HEK293 (cell line): Measurements from ENCODE around the gene RASSF5.
A peak's percentile ranks its signal among the peaks of the same experiment; 100 is the strongest.

ENCODE experiments used
- CTCF ChIA-PET: fragments of 350-600 bp; formaldehyde crosslinking; extraction: SDS; loops from one replicate; lab custom pipeline; 2021; ENCODE audit warnings: antibody characterized with exemption; lab: Yijun Ruan, JAX
- POLR2A ChIA-PET: fragments of 300-600 bp; formaldehyde crosslinking; extraction: SDS; loops from one replicate; lab custom pipeline; 2020; ENCODE audit warnings: antibody characterized with exemption, inconsistent platforms; lab: Yijun Ruan, JAX
- H3K27ac ChIP-seq: fragments of 200-500 bp; sonication (Bioruptor generic); 2 replicates; pipeline ENCODE4 v1.5.1; 2014; ENCODE audit warnings: low read depth, low read length, control low read depth, inconsistent platforms; ENCODE audit errors: extremely low read depth
- H3K36me3 ChIP-seq, 2 experiments: fragments of 200-500 bp in 1 of 2; sonication (Bioruptor generic) in 1 of 2; 1 replicate in 1 of 2; 2 replicates in 1 of 2; pipeline ENCODE4 v1.5.1; 2014 to 2017; ENCODE audit warnings: inconsistent platforms in 2 of 2, low read length in 2 of 2; ENCODE audit not compliant: control insufficient read depth in 2 of 2, insufficient read depth in 1 of 2
- H3K4me1 ChIP-seq: fragments of 200-500 bp; sonication (Bioruptor generic); 2 replicates; pipeline ENCODE4 v1.5.1; 2014; ENCODE audit warnings: mild to moderate bottlenecking, low read length, inconsistent platforms; ENCODE audit not compliant: control insufficient read depth, insufficient read depth
- H3K4me3 ChIP-seq: 2 replicates; pipeline ENCODE4 v1.5.1; 2011; ENCODE audit warnings: low read depth, mild to moderate bottlenecking, control low read depth, low read length, moderate library complexity
- H3K9me3 ChIP-seq: fragments of 200-500 bp; sonication (Bioruptor generic); 2 replicates; pipeline ENCODE4 v1.5.1; 2014; ENCODE audit warnings: low read depth, low read length, inconsistent platforms; ENCODE audit not compliant: control insufficient read depth, insufficient read depth
- GLI4 ChIP-seq: fragments of 450-650 bp; formaldehyde crosslinking; IDR thresholded peaks from 2 replicates; pipeline ENCODE4 v1.5.1; 2016; ENCODE audit warnings: missing biosample characterization, missing genetic modification characterization
- KLF9 ChIP-seq: fragments of 450-650 bp; formaldehyde crosslinking; IDR thresholded peaks from 2 replicates; pipeline ENCODE4 v1.5.1; 2016; ENCODE audit warnings: missing biosample characterization, missing genetic modification characterization, low read depth
- MEIS1 ChIP-seq: sonication (generic); formaldehyde crosslinking; IDR thresholded peaks from 2 replicates; pipeline ENCODE4 v1.8.1; 2022; ENCODE audit warnings: missing genetic modification reagents, mild to moderate bottlenecking, borderline replicate concordance
- MZF1 ChIP-seq: fragments of 450-650 bp; formaldehyde crosslinking; IDR thresholded peaks from 2 replicates; pipeline ENCODE4 v1.5.1; 2017; ENCODE audit warnings: missing biosample characterization, missing genetic modification characterization, borderline replicate concordance
- SCRT2 ChIP-seq: fragments of 450-650 bp; formaldehyde crosslinking; IDR thresholded peaks from 2 replicates; pipeline ENCODE4 v1.5.1; 2016; ENCODE audit warnings: missing biosample characterization, missing genetic modification characterization
- SP7 ChIP-seq: fragments of 450-650 bp; formaldehyde crosslinking; IDR thresholded peaks from 2 replicates; pipeline ENCODE4 v1.5.1; 2016; ENCODE audit warnings: missing biosample characterization, missing genetic modification characterization
- ZBTB48 ChIP-seq: fragments of 450-650 bp; formaldehyde crosslinking; IDR thresholded peaks from 2 replicates; pipeline ENCODE4 v1.5.1; 2016; ENCODE audit warnings: missing biosample characterization, missing genetic modification characterization
- ZEB2 ChIP-seq: fragments of 450-650 bp; formaldehyde crosslinking; IDR thresholded peaks from 2 replicates; pipeline ENCODE4 v1.5.1; 2016; ENCODE audit warnings: missing biosample characterization, missing genetic modification characterization
- ZNF174 ChIP-seq: fragments of 450-650 bp; formaldehyde crosslinking; IDR thresholded peaks from 2 replicates; pipeline ENCODE4 v1.5.0; 2017; ENCODE audit warnings: missing biosample characterization, mild to moderate bottlenecking, missing genetic modification characterization
- ZNF350 ChIP-seq: fragments of 450-650 bp; formaldehyde crosslinking; IDR thresholded peaks from 2 replicates; pipeline ENCODE4 v1.5.0; 2017; ENCODE audit warnings: missing biosample characterization, mild to moderate bottlenecking, missing genetic modification characterization
- ZNF394 ChIP-seq: fragments of 450-650 bp; formaldehyde crosslinking; IDR thresholded peaks from 2 replicates; pipeline ENCODE4 v1.5.1; 2016; ENCODE audit warnings: missing biosample characterization, missing genetic modification characterization, mild to moderate bottlenecking, moderate library complexity, borderline replicate concordance
- ZNF510 ChIP-seq: fragments of 450-650 bp; formaldehyde crosslinking; IDR thresholded peaks from 2 replicates; pipeline ENCODE4 v1.5.1; 2018; ENCODE audit warnings: mild to moderate bottlenecking, missing genetic modification characterization, missing biosample characterization; ENCODE audit not compliant: insufficient replicate concordance
- ZNF777 ChIP-seq: fragments of 450-650 bp; formaldehyde crosslinking; IDR thresholded peaks from 2 replicates; pipeline ENCODE4 v1.5.1; 2017; ENCODE audit warnings: missing biosample characterization, missing genetic modification characterization, borderline replicate concordance
- TF ChIP-seq, protein P1 (sequence below): fragments of 450-650 bp; formaldehyde crosslinking; IDR thresholded peaks from 2 replicates; pipeline ENCODE4 v1.5.1; 2016; ENCODE audit warnings: missing biosample characterization, missing genetic modification characterization
- TF ChIP-seq, protein P2 (sequence below): fragments of 450-650 bp; formaldehyde crosslinking; IDR thresholded peaks from 2 replicates; pipeline ENCODE4 v1.5.1; 2016; ENCODE audit warnings: missing biosample characterization, missing genetic modification characterization
- TF ChIP-seq, protein P3 (sequence below): fragments of 450-650 bp; formaldehyde crosslinking; IDR thresholded peaks from 2 replicates; pipeline ENCODE4 v1.5.0; 2017; ENCODE audit warnings: missing biosample characterization, missing genetic modification characterization, borderline replicate concordance
- TF ChIP-seq, protein P4 (sequence below): sonication (generic); formaldehyde crosslinking; IDR thresholded peaks from 2 replicates; pipeline ENCODE4 v1.8.1; 2022; ENCODE audit warnings: mild to moderate bottlenecking, moderate library complexity, missing genetic modification reagents
- TF ChIP-seq, protein P5 (sequence below): fragments of 450-650 bp; formaldehyde crosslinking; IDR thresholded peaks from 2 replicates; pipeline ENCODE4 v1.5.1; 2016; ENCODE audit warnings: missing biosample characterization, missing genetic modification characterization, low read depth

Gene RASSF5

DNA sequence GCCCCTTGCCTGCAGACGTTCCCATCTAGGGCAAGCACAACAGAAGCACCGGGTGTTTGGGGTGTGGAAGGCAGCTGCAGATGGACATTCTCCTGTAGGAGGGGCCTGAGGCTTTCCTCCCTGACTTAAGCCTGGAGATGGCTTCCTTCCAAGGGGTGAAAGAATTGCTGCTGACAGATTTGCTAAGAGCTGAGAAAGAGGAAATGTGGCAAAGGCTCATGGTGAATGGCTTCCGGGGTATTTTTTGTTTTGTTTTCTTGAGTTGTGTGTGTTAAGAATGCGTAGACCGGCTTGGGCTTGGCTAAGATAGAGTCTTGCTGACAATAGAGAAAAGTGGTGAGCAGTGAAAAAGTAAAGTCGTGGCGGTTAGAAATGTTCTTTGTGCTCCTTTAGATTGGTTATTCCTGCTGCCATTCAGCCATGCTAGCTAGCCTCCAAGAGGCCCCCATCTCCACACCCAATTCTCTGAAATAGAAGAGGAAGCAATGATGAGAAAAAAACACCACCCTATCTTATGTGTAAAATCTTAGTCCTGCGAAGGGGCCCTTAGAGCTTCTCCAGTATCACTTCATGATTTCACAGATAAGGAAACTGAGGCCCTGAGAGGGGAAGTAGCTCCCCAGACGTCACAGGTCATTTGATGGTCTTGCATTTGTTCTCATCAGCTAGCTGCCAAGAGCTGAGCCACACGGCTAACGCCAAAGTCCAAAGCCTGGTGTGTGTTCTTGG lies 68.0 kb downstream of the RASSF5 start (continued):
- TF ChIP-seq, protein P1, sequence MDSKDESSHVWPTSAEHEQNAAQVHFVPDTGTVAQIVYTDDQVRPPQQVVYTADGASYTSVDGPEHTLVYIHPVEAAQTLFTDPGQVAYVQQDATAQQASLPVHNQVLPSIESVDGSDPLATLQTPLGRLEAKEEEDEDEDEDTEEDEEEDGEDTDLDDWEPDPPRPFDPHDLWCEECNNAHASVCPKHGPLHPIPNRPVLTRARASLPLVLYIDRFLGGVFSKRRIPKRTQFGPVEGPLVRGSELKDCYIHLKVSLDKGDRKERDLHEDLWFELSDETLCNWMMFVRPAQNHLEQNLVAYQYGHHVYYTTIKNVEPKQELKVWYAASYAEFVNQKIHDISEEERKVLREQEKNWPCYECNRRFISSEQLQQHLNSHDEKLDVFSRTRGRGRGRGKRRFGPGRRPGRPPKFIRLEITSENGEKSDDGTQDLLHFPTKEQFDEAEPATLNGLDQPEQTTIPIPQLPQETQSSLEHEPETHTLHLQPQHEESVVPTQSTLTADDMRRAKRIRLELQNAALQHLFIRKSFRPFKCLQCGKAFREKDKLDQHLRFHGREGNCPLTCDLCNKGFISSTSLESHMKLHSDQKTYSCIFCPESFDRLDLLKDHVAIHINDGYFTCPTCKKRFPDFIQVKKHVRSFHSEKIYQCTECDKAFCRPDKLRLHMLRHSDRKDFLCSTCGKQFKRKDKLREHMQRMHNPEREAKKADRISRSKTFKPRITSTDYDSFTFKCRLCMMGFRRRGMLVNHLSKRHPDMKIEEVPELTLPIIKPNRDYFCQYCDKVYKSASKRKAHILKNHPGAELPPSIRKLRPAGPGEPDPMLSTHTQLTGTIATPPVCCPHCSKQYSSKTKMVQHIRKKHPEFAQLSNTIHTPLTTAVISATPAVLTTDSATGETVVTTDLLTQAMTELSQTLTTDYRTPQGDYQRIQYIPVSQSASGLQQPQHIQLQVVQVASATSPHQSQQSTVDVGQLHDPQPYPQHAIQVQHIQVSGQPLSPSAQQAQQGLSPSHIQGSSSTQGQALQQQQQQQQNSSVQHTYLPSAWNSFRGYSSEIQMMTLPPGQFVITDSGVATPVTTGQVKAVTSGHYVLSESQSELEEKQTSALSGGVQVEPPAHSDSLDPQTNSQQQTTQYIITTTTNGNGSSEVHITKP (tag by site-specific recombination), result no peak
- TF ChIP-seq MEIS1 (CRISPR knock-in tag), result no peak
- TF ChIP-seq, protein P2, sequence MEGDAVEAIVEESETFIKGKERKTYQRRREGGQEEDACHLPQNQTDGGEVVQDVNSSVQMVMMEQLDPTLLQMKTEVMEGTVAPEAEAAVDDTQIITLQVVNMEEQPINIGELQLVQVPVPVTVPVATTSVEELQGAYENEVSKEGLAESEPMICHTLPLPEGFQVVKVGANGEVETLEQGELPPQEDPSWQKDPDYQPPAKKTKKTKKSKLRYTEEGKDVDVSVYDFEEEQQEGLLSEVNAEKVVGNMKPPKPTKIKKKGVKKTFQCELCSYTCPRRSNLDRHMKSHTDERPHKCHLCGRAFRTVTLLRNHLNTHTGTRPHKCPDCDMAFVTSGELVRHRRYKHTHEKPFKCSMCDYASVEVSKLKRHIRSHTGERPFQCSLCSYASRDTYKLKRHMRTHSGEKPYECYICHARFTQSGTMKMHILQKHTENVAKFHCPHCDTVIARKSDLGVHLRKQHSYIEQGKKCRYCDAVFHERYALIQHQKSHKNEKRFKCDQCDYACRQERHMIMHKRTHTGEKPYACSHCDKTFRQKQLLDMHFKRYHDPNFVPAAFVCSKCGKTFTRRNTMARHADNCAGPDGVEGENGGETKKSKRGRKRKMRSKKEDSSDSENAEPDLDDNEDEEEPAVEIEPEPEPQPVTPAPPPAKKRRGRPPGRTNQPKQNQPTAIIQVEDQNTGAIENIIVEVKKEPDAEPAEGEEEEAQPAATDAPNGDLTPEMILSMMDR (tag by site-specific recombination), result no peak
- TF ChIP-seq ZNF510, result no peak
- TF ChIP-seq, all 188 proteins: peak for 0

DNA sequence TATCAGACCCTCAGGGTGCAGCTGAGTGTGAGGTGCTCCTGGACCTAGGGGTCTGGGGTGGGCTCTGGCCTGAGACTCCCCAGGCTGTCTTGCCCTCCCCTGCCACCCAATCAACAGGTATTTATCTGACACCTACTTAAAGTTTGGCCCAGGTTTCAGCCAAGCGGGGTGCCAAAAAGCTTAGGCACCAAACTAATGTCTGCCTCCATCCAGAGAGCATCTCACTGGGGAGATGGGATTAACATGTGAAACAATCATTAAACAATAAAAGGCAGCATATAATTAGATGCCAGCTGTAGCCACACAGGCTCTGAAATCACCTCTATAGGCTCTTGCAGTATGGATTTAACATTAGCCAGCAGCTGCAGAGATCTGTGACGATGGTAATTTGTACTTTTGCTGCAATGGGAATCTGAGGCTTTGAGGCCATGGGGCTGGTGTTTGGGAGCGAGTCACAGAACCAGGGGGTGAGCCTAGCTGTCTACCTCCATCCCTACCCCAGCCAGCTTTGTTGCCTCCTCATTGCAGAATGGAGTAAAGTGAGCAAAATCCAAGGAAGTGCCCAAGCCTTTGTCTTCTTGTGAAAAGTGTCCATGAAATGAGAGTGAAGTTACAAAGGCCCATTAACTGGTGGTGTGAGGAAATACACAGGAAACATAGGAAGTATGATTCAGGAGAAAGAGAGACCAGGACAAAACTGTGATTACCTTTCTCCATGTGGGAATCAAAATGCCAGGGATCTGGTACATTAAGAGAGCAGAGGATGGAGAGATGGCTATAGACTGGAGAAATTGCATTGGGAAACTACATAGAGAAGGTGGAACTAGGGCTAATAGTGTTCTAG lies 68.8 kb downstream of the RASSF5 start:
- H3K36me3 ChIP-seq, result no peaks in the 10 kb centered on the region

DNA sequence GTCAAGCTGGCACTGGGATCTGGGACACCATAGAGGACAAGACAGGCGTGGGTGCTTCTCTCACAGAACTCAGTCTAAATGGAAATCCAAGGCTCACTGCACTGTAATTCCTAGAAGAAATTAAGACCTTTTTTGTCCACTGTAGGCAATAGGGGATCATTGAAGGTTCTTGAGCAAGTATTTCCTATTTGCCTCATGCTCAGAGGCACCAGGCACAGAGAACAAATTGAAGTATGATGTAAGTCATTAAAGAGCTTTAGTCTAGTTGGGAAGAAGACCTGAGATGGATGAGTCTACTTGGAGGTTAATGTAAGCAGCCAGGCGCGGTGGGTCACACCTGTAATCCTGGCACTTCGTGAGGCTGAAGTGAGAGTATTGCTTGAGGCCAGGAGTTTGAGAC lies 70.3 kb downstream of the RASSF5 start:
- ChIA-PET POLR2A (no interaction called here), CTCF (interaction anchor here (0.7 to 3.1 kb wide), 4 partner anchors 26 to 701 kb away, joined by 3 to 16 read pairs (median 8); no protein-coding TSS in a partner anchor)
- H3K36me3 ChIP-seq, result peaks cover 0 to under 1% of the 10 kb centered on the region in 2 experiments; a peak in 1 of 3 replicates
- no peaks in the 10 kb centered on the region for H3K9me3 ChIP-seq
- no peak overlapping the region for H3K4me3 ChIP-seq
- no peak overlapping the region for H3K27ac ChIP-seq
- no peaks in the 10 kb centered on the region for H3K4me1 ChIP-seq
- TF ChIP-seq ZBTB48 (no peak), MZF1 (tag by site-specific recombination) (no peak), ZEB2 (tag by site-specific recombination) (no peak), GLI4 (no peak), ZNF777 (no peak), ZNF394 (tag by site-specific recombination) (no peak), KLF9 (tag by site-specific recombination) (no peak), ZNF174 (tag by site-specific recombination) (no peak), SP7 (tag by site-specific recombination) (no peak)
- TF ChIP-seq, protein P3, sequence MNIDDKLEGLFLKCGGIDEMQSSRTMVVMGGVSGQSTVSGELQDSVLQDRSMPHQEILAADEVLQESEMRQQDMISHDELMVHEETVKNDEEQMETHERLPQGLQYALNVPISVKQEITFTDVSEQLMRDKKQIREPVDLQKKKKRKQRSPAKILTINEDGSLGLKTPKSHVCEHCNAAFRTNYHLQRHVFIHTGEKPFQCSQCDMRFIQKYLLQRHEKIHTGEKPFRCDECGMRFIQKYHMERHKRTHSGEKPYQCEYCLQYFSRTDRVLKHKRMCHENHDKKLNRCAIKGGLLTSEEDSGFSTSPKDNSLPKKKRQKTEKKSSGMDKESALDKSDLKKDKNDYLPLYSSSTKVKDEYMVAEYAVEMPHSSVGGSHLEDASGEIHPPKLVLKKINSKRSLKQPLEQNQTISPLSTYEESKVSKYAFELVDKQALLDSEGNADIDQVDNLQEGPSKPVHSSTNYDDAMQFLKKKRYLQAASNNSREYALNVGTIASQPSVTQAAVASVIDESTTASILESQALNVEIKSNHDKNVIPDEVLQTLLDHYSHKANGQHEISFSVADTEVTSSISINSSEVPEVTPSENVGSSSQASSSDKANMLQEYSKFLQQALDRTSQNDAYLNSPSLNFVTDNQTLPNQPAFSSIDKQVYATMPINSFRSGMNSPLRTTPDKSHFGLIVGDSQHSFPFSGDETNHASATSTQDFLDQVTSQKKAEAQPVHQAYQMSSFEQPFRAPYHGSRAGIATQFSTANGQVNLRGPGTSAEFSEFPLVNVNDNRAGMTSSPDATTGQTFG (tag by site-specific recombination), result no peak
- TF ChIP-seq, protein P4, sequence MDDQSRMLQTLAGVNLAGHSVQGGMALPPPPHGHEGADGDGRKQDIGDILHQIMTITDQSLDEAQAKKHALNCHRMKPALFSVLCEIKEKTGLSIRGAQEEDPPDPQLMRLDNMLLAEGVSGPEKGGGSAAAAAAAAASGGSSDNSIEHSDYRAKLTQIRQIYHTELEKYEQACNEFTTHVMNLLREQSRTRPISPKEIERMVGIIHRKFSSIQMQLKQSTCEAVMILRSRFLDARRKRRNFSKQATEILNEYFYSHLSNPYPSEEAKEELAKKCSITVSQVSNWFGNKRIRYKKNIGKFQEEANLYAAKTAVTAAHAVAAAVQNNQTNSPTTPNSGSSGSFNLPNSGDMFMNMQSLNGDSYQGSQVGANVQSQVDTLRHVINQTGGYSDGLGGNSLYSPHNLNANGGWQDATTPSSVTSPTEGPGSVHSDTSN (CRISPR knock-in tag), result no peak
- TF ChIP-seq, protein P5, sequence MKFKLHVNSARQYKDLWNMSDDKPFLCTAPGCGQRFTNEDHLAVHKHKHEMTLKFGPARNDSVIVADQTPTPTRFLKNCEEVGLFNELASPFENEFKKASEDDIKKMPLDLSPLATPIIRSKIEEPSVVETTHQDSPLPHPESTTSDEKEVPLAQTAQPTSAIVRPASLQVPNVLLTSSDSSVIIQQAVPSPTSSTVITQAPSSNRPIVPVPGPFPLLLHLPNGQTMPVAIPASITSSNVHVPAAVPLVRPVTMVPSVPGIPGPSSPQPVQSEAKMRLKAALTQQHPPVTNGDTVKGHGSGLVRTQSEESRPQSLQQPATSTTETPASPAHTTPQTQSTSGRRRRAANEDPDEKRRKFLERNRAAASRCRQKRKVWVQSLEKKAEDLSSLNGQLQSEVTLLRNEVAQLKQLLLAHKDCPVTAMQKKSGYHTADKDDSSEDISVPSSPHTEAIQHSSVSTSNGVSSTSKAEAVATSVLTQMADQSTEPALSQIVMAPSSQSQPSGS (tag by site-specific recombination), result no peak

More for the DNA sequence above, 68.8 kb downstream of the RASSF5 start:
- ChIA-PET POLR2A (interaction anchor here (0.7 kb wide), 1 partner anchor 457 kb away, joined by 3 read pairs; no protein-coding TSS in a partner anchor), CTCF (interaction anchor here (0.6 to 3.1 kb wide), 5 partner anchors 8 to 97 kb away, joined by 3 to 16 read pairs (median 7); no protein-coding TSS in a partner anchor)
- no peaks in the 10 kb centered on the region for H3K4me1 ChIP-seq
- H3K4me3 ChIP-seq, result no peak overlapping the region
- no peak overlapping the region for H3K27ac ChIP-seq
- no peaks in the 10 kb centered on the region for H3K9me3 ChIP-seq
- TF ChIP-seq SP7 (tag by site-specific recombination) (peak; percentile 69), SCRT2 (tag by site-specific recombination) (peak; percentile 70), ZNF350 (tag by site-specific recombination) (no peak)
- TF ChIP-seq, all 188 proteins: peak for 2
